ENCODE data around the gene CCDC89. TPM values are rescaled to one million over a fixed set of nuclear protein-coding genes. Genes with fewer than 3 reads are reported as not detected.

CCDC89 gene
- total RNA-seq, 1 donor from 2014 or later: 2.0 TPM

- Histone ChIP-seq H3K4me3 (ENCODE audit: low read depth, low read length) (peak overlapping the region; percentile 12), H3K27me3 (ENCODE audit: control insufficient read depth, insufficient read depth, low read length) (no peaks in the 10 kb centered on the region), H3K36me3 (ENCODE audit: control insufficient read depth, insufficient read depth, low read length) (no peaks in the 10 kb centered on the region)
- no peak for TF ChIP-seq CTCF (IDR thresholded peaks at IDR 0.05; ENCODE audit: insufficient read depth, low read length, poor library complexity, severe bottlenecking)
- no peak for DNase-seq (ENCODE audit: low read depth)
Measured at GRCh38 chr11:85685125-85685819, 723 bp downstream of the CCDC89 start.

GRCh38 chr11:85682330-85683305, 3.4 kb downstream of the CCDC89 start:
- Histone ChIP-seq H3K4me3 (ENCODE audit: low read depth, low read length) (peak overlapping the region; percentile 62), H3K36me3 (ENCODE audit: control insufficient read depth, insufficient read depth, low read length) (no peaks in the 10 kb centered on the region), H3K27me3 (ENCODE audit: control insufficient read depth, insufficient read depth, low read length) (no peaks in the 10 kb centered on the region)
- TF ChIP-seq CTCF (IDR thresholded peaks at IDR 0.05; ENCODE audit: insufficient read depth, low read length, poor library complexity, severe bottlenecking): no peak
- no peak for DNase-seq (ENCODE audit: low read depth)

GRCh38 chr11:85680897-85681296, 5.1 kb downstream of the CCDC89 start:
- Histone ChIP-seq H3K4me3 (ENCODE audit: low read depth, low read length) (no peak overlapping the region), H3K27me3 (ENCODE audit: control insufficient read depth, insufficient read depth, low read length) (no peaks in the 10 kb centered on the region), H3K36me3 (ENCODE audit: control insufficient read depth, insufficient read depth, low read length) (no peaks in the 10 kb centered on the region)
- TF ChIP-seq CTCF (IDR thresholded peaks at IDR 0.05; ENCODE audit: insufficient read depth, low read length, poor library complexity, severe bottlenecking): no peak
- DNase-seq (ENCODE audit: low read depth): no peak

GRCh38 chr11:85679576-85679975, 6.4 kb downstream of the CCDC89 start:
- H3K36me3 ChIP-seq (ENCODE audit: control insufficient read depth, insufficient read depth, low read length): no peaks in the 10 kb centered on the region
- H3K27me3 ChIP-seq (ENCODE audit: control insufficient read depth, insufficient read depth, low read length): no peaks in the 10 kb centered on the region
- no peak for DNase-seq (ENCODE audit: low read depth)
- H3K4me3 ChIP-seq (ENCODE audit: low read depth, low read length): no peak overlapping the region
- no peak for TF ChIP-seq CTCF (IDR thresholded peaks at IDR 0.05; ENCODE audit: insufficient read depth, low read length, poor library complexity, severe bottlenecking)

GRCh38 chr11:85673393-85673792, 12.6 kb downstream of the CCDC89 start:
- Histone ChIP-seq H3K27me3 (ENCODE audit: control insufficient read depth, insufficient read depth, low read length) (no peaks in the 10 kb centered on the region), H3K4me3 (ENCODE audit: low read depth, low read length) (no peak overlapping the region), H3K36me3 (ENCODE audit: control insufficient read depth, insufficient read depth, low read length) (no peaks in the 10 kb centered on the region)
- no peak for TF ChIP-seq CTCF (IDR thresholded peaks at IDR 0.05; ENCODE audit: insufficient read depth, low read length, poor library complexity, severe bottlenecking)
- no peak for DNase-seq (ENCODE audit: low read depth)
